NCI-H2081 treated with DMSO at 0.1 percent for 48 hours (cell line): ENCODE results near the gene TREM2.
A peak's percentile ranks its signal among the peaks of the same experiment; 100 is the strongest.
"Not testable (repeated sequence)": the region's sequence is repeated elsewhere in the genome, so short reads cannot be mapped to it uniquely, and the experiment has no call there.

Experiments used
- DNase-seq: peaks from one replicate; lab custom pipeline; 2025; lab: John Stamatoyannopoulos, UW

Gene TREM2

GRCh38 chr6:41153992-41154625, 8.8 kb downstream of the TREM2 start, which contains the start of gene TREML1:
Gene TREML1 (minus strand): TSS chr6:41154347. CDS start chr6:41154288, 59 bp downstream.
- DNase-seq, result no peak

GRCh38 chr6:41153451-41153850, 9.5 kb downstream of the TREM2 start:
- no peak for DNase-seq

- no peak for DNase-seq
Observed at GRCh38 chr6:41150671-41151070, 12.2 kb downstream of the TREM2 start.

GRCh38 chr6:41147917-41148316, 15.0 kb downstream of the TREM2 start:
- DNase-seq, result no peak

- DNase-seq, result no peak
Observed at GRCh38 chr6:41136911-41137310, 26.0 kb downstream of the TREM2 start.

GRCh38 chr6:41135062-41135832, 27.7 kb downstream of the TREM2 start:
- DNase-seq, result no peak

GRCh38 chr6:41132254-41132653, 30.7 kb downstream of the TREM2 start:
- peak; percentile 18 for DNase-seq

- no peak for DNase-seq
Observed at GRCh38 chr6:41125282-41125681, 37.6 kb downstream of the TREM2 start.

- no peak for DNase-seq
Observed at GRCh38 chr6:41122918-41123317, 40.0 kb downstream of the TREM2 start.

- no peak for DNase-seq
Observed at GRCh38 chr6:41122373-41122772, 40.5 kb downstream of the TREM2 start.

GRCh38 chr6:41120058-41120457, 42.9 kb downstream of the TREM2 start:
- no peak for DNase-seq

- DNase-seq, result no peak
Observed at GRCh38 chr6:41119508-41119907, 43.4 kb downstream of the TREM2 start.

GRCh38 chr6:41115027-41115426, 47.9 kb downstream of the TREM2 start:
- not testable (repeated sequence) for DNase-seq

- DNase-seq, result no peak
Observed at GRCh38 chr6:41111017-41111416, 51.9 kb downstream of the TREM2 start.
